Measurements from ENCODE around the gene CYTH1. TPM values are rescaled to one million over a fixed set of nuclear protein-coding genes. Genes with fewer than 3 reads are reported as not detected.

The CYTH1 gene
- total RNA-seq, 2 experiments from 2014 or later = 288 to 309 TPM

DNA sequence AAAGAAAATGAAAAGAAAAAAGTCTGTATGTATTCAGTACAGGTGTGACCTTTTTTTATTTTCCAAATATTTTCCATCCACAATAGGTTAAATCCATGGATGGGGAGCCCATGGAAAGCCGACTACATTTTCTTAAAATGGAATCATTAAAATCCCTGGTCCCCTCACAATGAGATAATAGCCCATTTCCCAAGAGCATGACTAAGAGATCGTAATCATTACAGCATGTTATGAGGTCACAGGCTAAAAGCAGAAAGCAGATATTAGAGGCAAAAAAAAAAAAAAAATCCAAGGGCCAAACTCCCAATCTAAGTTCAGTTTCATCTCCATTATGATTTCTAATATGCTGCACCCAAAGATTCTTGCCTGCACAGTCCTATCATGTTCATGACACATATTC, 44.7 kb downstream of the CYTH1 start:
- no peak for DNase-seq
- no peaks in the 10 kb centered on the region for H3K27me3 Mint-ChIP-seq
- ChIA-PET CTCF (interaction anchor here (1.4 to 3.6 kb wide), 7 partner anchors 9 to 33 kb away, joined by 3 to 24 read pairs (median 5); no protein-coding TSS in a partner anchor), POLR2A (interaction anchor here (0.9 to 5.3 kb wide), 14 partner anchors 8 to 81 kb away, joined by 4 to 84 read pairs (median 8); partner anchors contain the start of gene CYTH1)
- H3K27ac Mint-ChIP-seq = peak overlapping the region; percentile 97
- no peaks in the 10 kb centered on the region for H3K9me3 Mint-ChIP-seq
- H3K4me3 Mint-ChIP-seq = peak overlapping the region; percentile 97
- peaks cover 91% of the 10 kb centered on the region for H3K4me1 Mint-ChIP-seq
- peaks cover 61% of the 10 kb centered on the region for H3K36me3 Mint-ChIP-seq (ENCODE audit: low read depth)

DNA sequence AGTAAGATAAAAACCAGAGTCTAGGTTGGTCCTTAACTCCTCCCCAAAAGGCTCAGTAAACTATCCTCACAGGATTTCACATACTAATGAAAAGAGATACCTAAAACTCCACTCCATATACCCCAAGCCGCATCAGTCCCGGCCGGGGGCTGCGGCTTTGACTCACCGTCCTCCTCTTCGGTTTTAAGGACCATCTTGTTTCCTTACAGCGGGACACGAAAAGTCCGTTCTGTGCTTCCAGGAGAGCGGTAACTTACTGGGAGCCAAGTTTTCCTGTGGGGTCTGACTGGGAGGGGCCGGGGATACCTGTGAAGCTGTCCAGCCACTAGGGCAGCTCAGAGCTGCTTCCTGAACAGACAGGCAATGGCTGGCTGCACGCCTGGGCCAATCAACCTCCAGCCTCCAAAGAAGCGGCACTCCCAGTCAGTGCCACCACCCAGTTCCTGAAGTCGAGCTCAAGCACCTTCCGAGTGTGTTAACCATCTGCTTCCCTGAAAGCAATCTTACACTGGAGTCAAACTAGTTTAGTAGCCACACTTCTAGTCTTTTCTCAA, 45.5 kb downstream of the CYTH1 start:
- Mint-ChIP-seq H3K9me3 (no peaks in the 10 kb centered on the region), H3K27ac (peak overlapping the region; percentile 97), H3K27me3 (no peaks in the 10 kb centered on the region), H3K4me3 (peak overlapping the region; percentile 97), H3K36me3 (ENCODE audit: low read depth) (peaks cover 59% of the 10 kb centered on the region), H3K4me1 (peaks cover 91% of the 10 kb centered on the region)
- CTCF ChIA-PET = interaction anchor here (0.5 to 3.6 kb wide), 10 partner anchors 9 to 343 kb away, joined by 3 to 24 read pairs (median 4); no protein-coding TSS in a partner anchor
- POLR2A ChIA-PET = interaction anchor here (0.5 to 5.3 kb wide), 18 partner anchors 8 to 82 kb away, joined by 3 to 84 read pairs (median 8); partner anchors contain the start of gene CYTH1
- peak; percentile 74 for DNase-seq

DNA sequence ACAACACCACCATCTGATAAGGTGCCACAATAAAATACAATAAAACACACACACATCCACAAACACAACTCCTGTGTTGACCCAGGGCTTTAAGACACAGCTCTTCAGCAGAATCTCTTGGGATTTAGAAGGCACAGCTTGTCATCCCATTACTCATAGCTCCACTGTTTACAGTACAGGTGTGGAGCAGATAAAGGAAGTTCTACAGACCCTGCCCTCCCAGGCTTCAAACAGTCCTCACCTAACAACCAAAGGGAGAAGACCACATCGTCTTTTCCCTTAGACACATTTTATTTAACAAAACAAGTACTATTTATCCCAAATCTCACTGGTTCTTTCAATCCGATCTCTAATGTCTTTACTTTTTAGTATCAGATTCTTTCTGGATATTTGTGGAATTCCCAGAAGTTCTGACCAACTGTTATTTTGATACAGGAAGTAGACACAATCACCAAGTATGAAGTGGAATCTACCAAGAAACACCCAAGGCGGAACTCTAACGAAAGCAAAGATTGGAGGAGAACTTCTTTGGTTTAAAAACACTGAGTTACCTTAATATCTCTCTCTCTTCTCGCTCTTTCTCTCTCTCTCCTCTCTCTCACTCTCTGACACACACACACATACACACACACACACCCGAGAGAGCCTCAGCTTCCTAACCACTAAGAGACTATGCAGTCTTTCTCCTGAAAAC, 46.1 kb downstream of the CYTH1 start:
- CTCF ChIA-PET = interaction anchor here (0.5 to 3.6 kb wide), 10 partner anchors 8 to 342 kb away, joined by 3 to 24 read pairs (median 4); no protein-coding TSS in a partner anchor
- no peak for DNase-seq
- no peaks in the 10 kb centered on the region for H3K9me3 Mint-ChIP-seq

DNA sequence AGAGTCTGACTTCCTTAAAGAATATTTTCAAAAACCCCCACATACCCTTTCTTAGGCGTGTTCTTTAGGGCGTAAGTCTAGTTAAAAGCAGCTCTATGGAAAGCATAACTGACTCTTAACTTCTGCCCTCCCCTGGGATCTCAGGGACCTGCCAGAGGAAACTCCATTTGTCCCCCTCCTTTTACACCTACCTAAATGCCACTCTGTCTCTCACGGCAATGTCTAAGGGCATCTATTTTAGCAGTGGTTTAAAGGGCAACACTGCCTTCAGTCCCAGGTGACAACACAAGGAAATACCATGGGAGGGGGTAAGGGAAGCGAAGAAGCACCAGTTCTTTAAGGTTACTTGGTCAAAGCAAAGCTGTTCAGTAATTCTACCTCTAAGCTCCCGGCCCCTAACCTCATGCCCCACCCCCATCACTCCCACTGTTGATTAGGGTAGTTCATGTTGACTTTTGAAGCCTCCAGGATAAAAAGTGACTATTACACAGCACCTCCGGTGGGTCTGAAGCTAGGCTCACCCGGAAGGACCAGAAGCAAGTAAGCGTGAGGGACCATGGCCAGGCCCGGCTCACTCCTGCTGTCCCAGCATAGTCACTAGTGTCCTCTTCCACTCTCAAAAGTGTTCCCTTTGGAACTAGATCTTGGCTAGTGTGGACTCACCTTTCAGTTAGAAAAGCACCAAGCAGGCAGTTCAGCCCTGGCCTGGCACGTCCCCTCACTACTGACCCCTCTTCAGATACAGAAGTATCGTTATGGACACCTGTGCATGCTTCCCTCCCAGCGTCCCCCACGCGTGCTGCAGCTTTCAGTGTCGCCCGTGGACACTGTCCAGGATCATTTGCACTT, 47.1 kb downstream of the CYTH1 start:
- Mint-ChIP-seq H3K4me1 (peaks cover 87% of the 10 kb centered on the region), H3K27ac (peak overlapping the region; percentile 97), H3K36me3 (ENCODE audit: low read depth) (peaks cover 52% of the 10 kb centered on the region), H3K4me3 (peak overlapping the region; percentile 97), H3K27me3 (no peaks in the 10 kb centered on the region), H3K9me3 (no peaks in the 10 kb centered on the region)
- DNase-seq = no peak
- CTCF ChIA-PET = interaction anchor here (1.2 to 3.6 kb wide), 4 partner anchors 13 to 238 kb away, joined by 3 to 24 read pairs (median 10); no protein-coding TSS in a partner anchor
- POLR2A ChIA-PET = interaction anchor here (0.7 to 5.3 kb wide), 15 partner anchors 11 to 107 kb away, joined by 3 to 84 read pairs (median 8); partner anchors contain the start of gene CYTH1

More for the DNA sequence above, 46.1 kb downstream of the CYTH1 start:
- H3K27me3 Mint-ChIP-seq = no peaks in the 10 kb centered on the region
- peak overlapping the region; percentile 97 for H3K4me3 Mint-ChIP-seq
- POLR2A ChIA-PET = interaction anchor here (0.5 to 5.3 kb wide), 21 partner anchors 7 to 106 kb away, joined by 3 to 84 read pairs (median 6); partner anchors contain the start of gene CYTH1
- peaks cover 91% of the 10 kb centered on the region for H3K4me1 Mint-ChIP-seq
- H3K36me3 Mint-ChIP-seq (ENCODE audit: low read depth) = peaks cover 58% of the 10 kb centered on the region
- peak overlapping the region; percentile 97 for H3K27ac Mint-ChIP-seq

DNA sequence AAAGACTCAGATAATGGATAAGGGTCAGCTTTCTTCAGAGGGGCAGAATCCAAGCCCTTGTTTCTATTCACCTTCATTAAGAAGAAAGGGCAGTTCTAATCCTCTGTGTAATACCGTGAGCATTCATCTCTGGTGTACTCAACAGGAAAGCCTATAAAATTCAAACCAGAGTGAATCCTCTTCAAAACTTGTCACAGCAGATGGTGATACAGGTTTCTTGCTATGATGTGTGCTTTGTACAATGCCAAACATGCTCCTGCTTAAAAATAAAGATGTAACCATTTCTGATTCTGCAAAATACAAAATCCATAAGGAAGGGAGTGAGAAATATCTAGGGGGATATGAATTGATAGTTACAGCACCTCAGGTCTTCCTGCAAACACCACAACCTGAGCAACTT, 49.7 kb downstream of the CYTH1 start:
- Mint-ChIP-seq H3K9me3 (no peaks in the 10 kb centered on the region), H3K4me3 (no peak overlapping the region), H3K27me3 (no peaks in the 10 kb centered on the region), H3K4me1 (peaks cover 84% of the 10 kb centered on the region), H3K36me3 (ENCODE audit: low read depth) (peaks cover 49% of the 10 kb centered on the region), H3K27ac (peak overlapping the region; percentile 41)
- POLR2A ChIA-PET = interaction anchor here (0.7 to 1.0 kb wide), 2 partner anchors 10 to 53 kb away, joined by 3 read pairs; no protein-coding TSS in a partner anchor
- CTCF ChIA-PET = no interaction called here
- DNase-seq = no peak

DNA sequence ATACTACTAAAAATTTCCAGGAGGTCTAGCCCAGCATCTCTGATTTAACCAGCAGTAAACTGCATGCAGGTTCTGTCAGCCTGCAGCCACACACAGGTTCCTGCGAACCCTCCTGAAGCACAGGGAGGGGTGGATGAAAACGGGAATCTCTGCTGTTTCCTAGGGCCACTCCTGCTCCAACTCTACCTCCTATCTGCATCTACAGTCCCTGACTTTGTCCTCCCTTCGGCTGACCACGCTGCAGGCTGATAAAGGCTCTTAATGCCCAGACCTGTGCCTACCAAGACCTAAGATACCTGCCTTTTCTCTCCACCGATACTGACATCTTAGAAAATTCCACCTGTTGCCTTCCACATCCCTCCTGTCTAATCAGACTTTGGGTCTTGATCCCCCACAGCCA, 50.2 kb downstream of the CYTH1 start:
- Mint-ChIP-seq H3K27ac (peak overlapping the region; percentile 41), H3K4me1 (peaks cover 84% of the 10 kb centered on the region), H3K36me3 (ENCODE audit: low read depth) (peaks cover 54% of the 10 kb centered on the region), H3K9me3 (no peaks in the 10 kb centered on the region), H3K27me3 (no peaks in the 10 kb centered on the region), H3K4me3 (no peak overlapping the region)
- CTCF ChIA-PET = interaction anchor here (0.6 kb wide), 2 partner anchors 44 to 132 kb away, joined by 3 read pairs; no protein-coding TSS in a partner anchor
- POLR2A ChIA-PET = interaction anchor here (1.6 to 1.9 kb wide), 2 partner anchors 10 to 22 kb away, joined by 3 to 10 read pairs; no protein-coding TSS in a partner anchor
- no peak for DNase-seq

DNA sequence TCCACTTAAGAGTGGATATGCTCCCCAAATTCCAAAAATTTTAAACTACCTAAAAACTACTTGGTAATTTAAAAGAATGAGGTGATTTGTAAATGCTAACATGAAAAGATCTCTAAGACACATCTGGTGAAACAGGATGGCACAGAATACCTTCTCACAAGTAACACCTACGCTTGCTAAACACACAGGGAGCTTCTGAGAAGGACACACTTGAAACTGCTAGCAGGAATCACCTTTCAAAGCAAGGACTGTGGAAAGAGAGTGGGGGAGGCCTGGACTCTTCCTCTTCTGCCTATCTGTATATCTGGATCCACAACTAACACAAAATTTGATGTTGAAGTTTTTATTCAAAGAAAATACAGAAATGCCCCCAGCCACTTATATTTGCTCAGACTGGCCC, 52.4 kb downstream of the CYTH1 start:
- H3K27ac Mint-ChIP-seq = peak overlapping the region; percentile 51
- no peak for DNase-seq
- no peak overlapping the region for H3K4me3 Mint-ChIP-seq
- ChIA-PET POLR2A (interaction anchor here (0.9 to 1.8 kb wide), 7 partner anchors 8 to 50 kb away, joined by 3 to 6 read pairs (median 4); no protein-coding TSS in a partner anchor), CTCF (interaction anchor here (1.4 to 1.5 kb wide), 2 partner anchors 12 to 20 kb away, joined by 5 read pairs; no protein-coding TSS in a partner anchor)
- no peaks in the 10 kb centered on the region for H3K9me3 Mint-ChIP-seq
- no peaks in the 10 kb centered on the region for H3K27me3 Mint-ChIP-seq
- H3K4me1 Mint-ChIP-seq = peaks cover 86% of the 10 kb centered on the region
- peaks cover 51% of the 10 kb centered on the region for H3K36me3 Mint-ChIP-seq (ENCODE audit: low read depth)

DNA sequence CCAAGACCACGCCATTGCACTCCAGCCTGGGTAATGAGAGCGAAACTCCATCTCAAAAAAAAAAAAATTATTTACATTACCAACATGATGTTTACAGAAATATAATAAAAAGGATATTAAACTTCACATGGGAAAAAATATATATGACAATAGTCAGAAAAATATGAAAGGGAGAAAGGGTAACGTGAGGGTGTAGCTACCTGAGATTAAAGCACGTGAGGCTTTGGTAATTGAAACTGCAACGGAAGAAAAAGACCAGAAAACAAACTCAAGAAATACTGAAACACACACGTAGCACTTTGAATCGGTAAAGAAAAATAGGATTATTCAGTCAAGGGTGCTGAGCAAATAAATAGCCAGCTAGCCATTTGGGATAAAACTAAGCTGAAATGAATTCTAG, 53.6 kb downstream of the CYTH1 start:
- peak overlapping the region; percentile 23 for H3K27ac Mint-ChIP-seq
- H3K4me3 Mint-ChIP-seq = no peak overlapping the region
- H3K27me3 Mint-ChIP-seq = no peaks in the 10 kb centered on the region

DNA sequence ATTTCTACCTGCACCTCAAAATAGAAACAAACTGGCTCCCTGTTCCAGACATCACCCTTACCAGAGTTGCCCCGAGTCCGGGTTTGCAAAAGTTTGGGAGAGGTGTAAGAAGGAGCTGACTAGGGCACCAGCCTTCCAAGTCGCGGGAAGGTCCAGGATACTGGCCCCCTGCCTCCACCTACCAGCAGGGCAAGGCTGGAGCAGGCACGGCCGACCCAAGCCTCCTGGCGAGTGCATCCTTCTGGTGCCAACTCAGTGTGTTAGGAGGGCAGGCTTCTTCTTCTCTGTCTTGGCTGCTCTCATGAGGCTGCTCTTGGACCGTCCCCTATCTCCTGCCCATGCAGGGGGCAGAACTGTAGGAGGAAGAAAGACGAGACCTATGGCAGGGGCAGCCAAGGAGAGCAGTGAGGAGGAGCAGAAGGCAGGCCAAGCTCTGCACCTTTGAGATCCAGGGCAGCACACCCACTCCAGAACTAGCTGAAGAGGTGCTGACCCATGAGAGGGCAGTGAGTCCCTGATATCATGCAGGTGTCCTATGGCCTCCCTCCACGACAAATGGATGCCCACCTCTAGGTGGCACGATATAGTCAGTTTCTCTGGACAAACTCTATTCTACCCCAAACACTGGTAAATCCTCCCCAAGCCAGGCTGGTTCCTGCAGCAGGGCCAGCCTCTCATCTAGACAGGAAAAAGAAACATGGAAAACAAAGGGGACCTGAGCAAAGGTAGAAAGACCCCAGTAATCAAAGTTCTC, 54.4 kb downstream of the CYTH1 start:
- ChIA-PET CTCF (interaction anchor here (1.0 to 1.4 kb wide), 3 partner anchors 9 to 52 kb away, joined by 3 to 5 read pairs (median 4); no protein-coding TSS in a partner anchor), POLR2A (interaction anchor here (1.4 to 3.5 kb wide), 3 partner anchors 11 to 17 kb away, joined by 3 to 28 read pairs (median 5); no protein-coding TSS in a partner anchor)
- Mint-ChIP-seq H3K27me3 (no peaks in the 10 kb centered on the region), H3K4me3 (no peak overlapping the region), H3K36me3 (ENCODE audit: low read depth) (peaks cover 53% of the 10 kb centered on the region), H3K4me1 (peaks cover 90% of the 10 kb centered on the region), H3K9me3 (no peaks in the 10 kb centered on the region), H3K27ac (peak overlapping the region; percentile 77)
- DNase-seq = no peak

More for the DNA sequence above, 53.6 kb downstream of the CYTH1 start:
- H3K9me3 Mint-ChIP-seq = no peaks in the 10 kb centered on the region
- peaks cover 88% of the 10 kb centered on the region for H3K4me1 Mint-ChIP-seq
- POLR2A ChIA-PET = interaction anchor here (0.9 to 3.5 kb wide), 9 partner anchors 9 to 51 kb away, joined by 3 to 28 read pairs (median 4); no protein-coding TSS in a partner anchor
- no peak for DNase-seq
- peaks cover 52% of the 10 kb centered on the region for H3K36me3 Mint-ChIP-seq (ENCODE audit: low read depth)
- CTCF ChIA-PET = interaction anchor here (1.0 to 1.3 kb wide), 3 partner anchors 8 to 20 kb away, joined by 3 to 6 read pairs (median 5); no protein-coding TSS in a partner anchor

DNA sequence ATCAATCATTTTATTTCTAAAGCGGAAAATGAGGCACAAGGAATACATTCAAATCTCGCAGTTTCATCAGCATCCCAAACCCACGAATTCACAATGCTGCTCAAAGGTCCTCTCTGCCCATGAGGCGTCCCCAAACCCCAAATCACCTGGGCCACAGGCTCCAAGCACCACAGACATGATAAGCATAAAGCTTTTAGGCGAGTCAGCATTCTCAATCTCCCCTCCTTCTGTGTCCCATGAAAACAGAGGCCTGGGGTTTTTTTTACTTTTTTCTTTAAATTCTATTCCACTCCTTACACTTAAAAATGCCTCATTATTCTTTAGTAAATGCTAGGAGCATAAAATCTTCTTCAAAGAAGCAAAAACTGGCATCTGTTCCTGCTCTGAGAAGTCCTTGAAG, 55.0 kb downstream of the CYTH1 start:
- POLR2A ChIA-PET = interaction anchor here (1.4 to 6.3 kb wide), 5 partner anchors 8 to 21 kb away, joined by 3 to 50 read pairs (median 22); no protein-coding TSS in a partner anchor

DNA sequence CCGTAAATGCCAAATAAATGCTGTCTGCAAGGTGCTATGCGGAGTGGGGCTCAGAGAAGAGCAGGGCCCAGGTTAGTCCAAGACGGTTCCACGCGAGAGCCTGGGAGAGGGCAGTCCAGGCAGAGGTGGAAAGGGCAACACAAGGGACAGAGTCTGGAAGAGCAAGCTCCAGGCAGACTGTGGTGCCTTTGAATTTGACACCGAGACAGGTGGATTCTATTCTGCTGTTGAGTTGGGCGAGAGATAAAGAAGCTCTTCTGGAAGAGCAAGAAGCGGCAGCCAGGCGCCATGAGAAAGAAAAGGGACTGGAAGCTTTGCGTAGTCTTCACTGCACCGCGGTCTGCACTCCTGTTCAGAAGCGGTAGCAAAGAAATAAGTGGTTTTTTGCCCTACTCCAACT, 55.6 kb downstream of the CYTH1 start:
- no peak for DNase-seq
- Mint-ChIP-seq H3K4me1 (peaks cover 88% of the 10 kb centered on the region), H3K4me3 (peak overlapping the region; percentile 32), H3K36me3 (ENCODE audit: low read depth) (peaks cover 48% of the 10 kb centered on the region), H3K27ac (peak overlapping the region; percentile 77), H3K9me3 (no peaks in the 10 kb centered on the region), H3K27me3 (no peaks in the 10 kb centered on the region)
- ChIA-PET POLR2A (interaction anchor here (1.3 to 6.3 kb wide), 7 partner anchors 9 to 56 kb away, joined by 3 to 50 read pairs (median 22); partner anchors contain the start of gene CYTH1), CTCF (interaction anchor here (1.4 to 2.4 kb wide), 4 partner anchors 16 to 54 kb away, joined by 4 to 18 read pairs (median 6); no protein-coding TSS in a partner anchor)

More for the DNA sequence above, 55.0 kb downstream of the CYTH1 start:
- Mint-ChIP-seq H3K9me3 (no peaks in the 10 kb centered on the region), H3K27ac (peak overlapping the region; percentile 77), H3K27me3 (no peaks in the 10 kb centered on the region), H3K36me3 (ENCODE audit: low read depth) (peaks cover 50% of the 10 kb centered on the region), H3K4me3 (peak overlapping the region; percentile 32), H3K4me1 (peaks cover 90% of the 10 kb centered on the region)
- CTCF ChIA-PET = interaction anchor here (1.4 to 2.4 kb wide), 2 partner anchors 18 to 53 kb away, joined by 4 to 18 read pairs; no protein-coding TSS in a partner anchor
- no peak for DNase-seq
